ENCODE results near the gene FSHR.

FSHR gene

DNA sequence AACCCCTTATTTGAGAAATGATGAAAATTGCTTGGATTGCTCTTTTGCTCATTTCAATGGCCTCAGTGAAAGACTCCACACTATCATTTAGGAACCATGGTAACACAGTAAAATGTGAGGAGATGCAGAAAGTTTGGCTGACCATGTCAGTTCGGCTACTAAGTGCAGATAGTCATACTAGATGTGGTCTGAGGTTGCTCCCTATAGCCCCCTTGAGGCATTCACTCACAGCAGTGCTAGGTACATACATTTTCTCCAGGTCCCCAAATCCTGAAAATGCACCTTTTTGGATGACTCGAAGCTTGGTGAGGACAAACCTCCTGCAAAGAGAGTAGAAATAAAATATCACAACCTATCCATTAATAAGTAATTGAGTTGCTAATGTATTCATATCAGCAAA is 86.3 kb downstream of the FSHR start:
- Histone ChIP-seq H3K79me2 (ENCODE audit: insufficient read depth, low read length) (no peaks in the 10 kb centered on the region), H3K4me2 (ENCODE audit: low read depth, low read length, poor library complexity, severe bottlenecking) (no peak overlapping the region), H3K36me3 (ENCODE audit: insufficient read depth, low read length) (no peaks in the 10 kb centered on the region), H3K9ac (ENCODE audit: low read depth, low read length, poor library complexity, severe bottlenecking) (no peak overlapping the region), H3K4me1 (ENCODE audit: insufficient read depth, low read length, poor library complexity, severe bottlenecking) (no peaks in the 10 kb centered on the region), H3K27me3 (ENCODE audit: insufficient read depth, low read length, poor library complexity, severe bottlenecking) (no peaks in the 10 kb centered on the region), H3F3A (ENCODE audit: low read depth) (no peaks in the 10 kb centered on the region), H3K9me3 (ENCODE audit: insufficient read depth, low read depth, low read length) (no peaks in the 10 kb centered on the region), H3K9me2 (replicated peaks; ENCODE audit: low read depth, low read length) (no peaks in the 10 kb centered on the region), H2AFZ (ENCODE audit: low read length) (no peak overlapping the region), H3K4me3 (ENCODE audit: low read length, poor library complexity, severe bottlenecking) (no peak overlapping the region), H4K20me1 (ENCODE audit: insufficient read depth, low read length, poor library complexity, severe bottlenecking) (no peaks in the 10 kb centered on the region)
- TF ChIP-seq EZH2phosphoT487 (IDR thresholded peaks at IDR 0.05; ENCODE audit: borderline replicate concordance) = no peak
- TF ChIP-seq, protein P1, sequence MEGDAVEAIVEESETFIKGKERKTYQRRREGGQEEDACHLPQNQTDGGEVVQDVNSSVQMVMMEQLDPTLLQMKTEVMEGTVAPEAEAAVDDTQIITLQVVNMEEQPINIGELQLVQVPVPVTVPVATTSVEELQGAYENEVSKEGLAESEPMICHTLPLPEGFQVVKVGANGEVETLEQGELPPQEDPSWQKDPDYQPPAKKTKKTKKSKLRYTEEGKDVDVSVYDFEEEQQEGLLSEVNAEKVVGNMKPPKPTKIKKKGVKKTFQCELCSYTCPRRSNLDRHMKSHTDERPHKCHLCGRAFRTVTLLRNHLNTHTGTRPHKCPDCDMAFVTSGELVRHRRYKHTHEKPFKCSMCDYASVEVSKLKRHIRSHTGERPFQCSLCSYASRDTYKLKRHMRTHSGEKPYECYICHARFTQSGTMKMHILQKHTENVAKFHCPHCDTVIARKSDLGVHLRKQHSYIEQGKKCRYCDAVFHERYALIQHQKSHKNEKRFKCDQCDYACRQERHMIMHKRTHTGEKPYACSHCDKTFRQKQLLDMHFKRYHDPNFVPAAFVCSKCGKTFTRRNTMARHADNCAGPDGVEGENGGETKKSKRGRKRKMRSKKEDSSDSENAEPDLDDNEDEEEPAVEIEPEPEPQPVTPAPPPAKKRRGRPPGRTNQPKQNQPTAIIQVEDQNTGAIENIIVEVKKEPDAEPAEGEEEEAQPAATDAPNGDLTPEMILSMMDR (conservative IDR thresholded peaks at IDR 0.05; ENCODE audit: low read length) = no peak

DNA sequence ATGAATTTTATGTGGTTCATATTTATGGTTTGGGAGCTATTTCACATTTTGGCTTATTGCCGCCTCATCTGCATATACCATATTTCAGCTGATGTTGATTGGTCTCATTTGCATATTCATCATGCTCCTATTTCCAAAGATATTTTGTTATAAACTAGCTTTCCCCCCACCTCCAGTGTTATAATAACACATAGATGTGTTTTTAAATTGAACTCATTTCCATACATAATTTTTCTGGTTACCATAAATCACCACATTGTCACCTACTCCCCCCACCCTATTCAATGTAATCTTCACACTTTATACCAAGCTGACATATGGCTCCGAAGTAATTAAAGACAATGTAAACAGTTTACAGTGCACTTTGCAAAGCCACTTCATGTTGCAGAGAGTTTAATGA is 101.2 kb downstream of the FSHR start:
- TF ChIP-seq, protein P1 (conservative IDR thresholded peaks at IDR 0.05; ENCODE audit: low read length) = no peak
- TF ChIP-seq EZH2phosphoT487 (IDR thresholded peaks at IDR 0.05; ENCODE audit: borderline replicate concordance) = no peak
- Histone ChIP-seq H3K4me3 (ENCODE audit: low read length, poor library complexity, severe bottlenecking) (no peak overlapping the region), H3K79me2 (ENCODE audit: insufficient read depth, low read length) (no peaks in the 10 kb centered on the region), H4K20me1 (ENCODE audit: insufficient read depth, low read length, poor library complexity, severe bottlenecking) (no peaks in the 10 kb centered on the region), H3F3A (ENCODE audit: low read depth) (no peaks in the 10 kb centered on the region), H3K9me2 (replicated peaks; ENCODE audit: low read depth, low read length) (no peaks in the 10 kb centered on the region), H3K4me2 (ENCODE audit: low read depth, low read length, poor library complexity, severe bottlenecking) (no peak overlapping the region), H3K4me1 (ENCODE audit: insufficient read depth, low read length, poor library complexity, severe bottlenecking) (no peaks in the 10 kb centered on the region), H3K9ac (ENCODE audit: low read depth, low read length, poor library complexity, severe bottlenecking) (no peak overlapping the region), H2AFZ (ENCODE audit: low read length) (no peak overlapping the region), H3K27me3 (ENCODE audit: insufficient read depth, low read length, poor library complexity, severe bottlenecking) (no peaks in the 10 kb centered on the region), H3K36me3 (ENCODE audit: insufficient read depth, low read length) (no peaks in the 10 kb centered on the region), H3K9me3 (ENCODE audit: insufficient read depth, low read depth, low read length) (no peaks in the 10 kb centered on the region)

DNA sequence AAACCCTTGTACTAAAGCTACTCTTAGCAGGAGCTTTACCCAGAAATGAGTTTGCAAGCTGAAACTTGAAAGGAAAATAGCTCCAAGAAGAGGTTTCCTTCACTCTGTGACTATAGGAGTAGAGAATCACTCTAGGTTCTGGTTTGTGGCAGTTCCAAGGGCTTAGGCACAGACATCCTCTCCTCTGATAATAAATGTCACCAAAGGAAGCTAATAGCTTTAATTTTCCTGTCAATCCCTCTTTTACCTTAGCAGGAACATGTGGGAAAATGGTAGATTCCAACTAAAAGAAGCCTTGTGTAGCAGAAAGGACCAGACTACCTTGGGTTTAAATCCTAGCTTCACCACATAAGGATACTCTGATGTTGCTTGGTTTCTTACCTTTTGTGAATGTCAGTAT is 104.0 kb downstream of the FSHR start:
- H2AFZ ChIP-seq (ENCODE audit: low read length) = no peak overlapping the region
- H3K9ac ChIP-seq (ENCODE audit: low read depth, low read length, poor library complexity, severe bottlenecking) = no peak overlapping the region
- no peak overlapping the region for H3K4me2 ChIP-seq (ENCODE audit: low read depth, low read length, poor library complexity, severe bottlenecking)
- H3K4me3 ChIP-seq (ENCODE audit: low read length, poor library complexity, severe bottlenecking) = no peak overlapping the region
- H3K9me3 ChIP-seq (ENCODE audit: insufficient read depth, low read depth, low read length) = no peaks in the 10 kb centered on the region
- H3F3A ChIP-seq (ENCODE audit: low read depth) = no peaks in the 10 kb centered on the region
- H3K9me2 ChIP-seq (replicated peaks; ENCODE audit: low read depth, low read length) = no peaks in the 10 kb centered on the region
- TF ChIP-seq, protein P1 (conservative IDR thresholded peaks at IDR 0.05; ENCODE audit: low read length) = no peak
- TF ChIP-seq EZH2phosphoT487 (IDR thresholded peaks at IDR 0.05; ENCODE audit: borderline replicate concordance) = no peak
- no peaks in the 10 kb centered on the region for H3K27me3 ChIP-seq (ENCODE audit: insufficient read depth, low read length, poor library complexity, severe bottlenecking)
- H4K20me1 ChIP-seq (ENCODE audit: insufficient read depth, low read length, poor library complexity, severe bottlenecking) = no peaks in the 10 kb centered on the region
- no peaks in the 10 kb centered on the region for H3K4me1 ChIP-seq (ENCODE audit: insufficient read depth, low read length, poor library complexity, severe bottlenecking)
- no peaks in the 10 kb centered on the region for H3K79me2 ChIP-seq (ENCODE audit: insufficient read depth, low read length)
- H3K36me3 ChIP-seq (ENCODE audit: insufficient read depth, low read length) = no peaks in the 10 kb centered on the region
